Keratinocyte (primary cell): ENCODE data around the gene OR7C1. TPM values are rescaled to one million over a fixed set of nuclear protein-coding genes. Genes with fewer than 3 reads are reported as not detected.

ENCODE experiments used
- DNase-seq: peaks from one replicate; pipeline ENCODE4 v3.0.0-alpha.2; 2011; ENCODE audit warnings: low read depth, missing footprints, low spot score
- FAIRE-seq: peaks from 2 replicates; lab custom pipeline; 2011; peaks lifted over from hg19 to GRCh38; lab: Jason Lieb, UNC
- H2AFZ ChIP-seq: 2 replicates; pipeline ENCODE4 v1.6.0; 2012; ENCODE audit warnings: low read length, control low read depth, inconsistent platforms; ENCODE audit not compliant: control insufficient read depth
- H3K27ac ChIP-seq: 2 replicates; pipeline ENCODE4 v1.5.1; 2011; ENCODE audit warnings: low read length; ENCODE audit not compliant: control insufficient read depth, insufficient read depth
- H3K27me3 ChIP-seq: 3 replicates; pipeline ENCODE4 v1.6.0; 2011; ENCODE audit warnings: low read length; ENCODE audit not compliant: control insufficient read depth, insufficient read depth; ENCODE audit errors: extremely low read depth
- H3K36me3 ChIP-seq, 2 experiments: 2 replicates in 1 of 2; 3 replicates in 1 of 2; pipeline ENCODE4 v1.5.1; 2011; ENCODE audit warnings: low read length in 2 of 2, mild to moderate bottlenecking in 1 of 2; ENCODE audit not compliant: control insufficient read depth in 2 of 2, insufficient read depth in 2 of 2; ENCODE audit errors: extremely low read depth in 1 of 2
- H3K4me1 ChIP-seq: 3 replicates; pipeline ENCODE4 v1.5.1; 2011; ENCODE audit warnings: low read length; ENCODE audit not compliant: control insufficient read depth, insufficient read depth; ENCODE audit errors: extremely low read depth
- H3K4me2 ChIP-seq: 3 replicates; pipeline ENCODE4 v1.6.0; 2011; ENCODE audit warnings: low read depth, low read length; ENCODE audit not compliant: control insufficient read depth, insufficient read depth; ENCODE audit errors: extremely low read depth
- H3K4me3 ChIP-seq, 3 experiments: fragments of 200-600 bp in 1 of 3; sonication (generic) in 1 of 3; 2 replicates in 2 of 3; 3 replicates in 1 of 3; pipeline ENCODE4 v1.5.1; 2011 to 2016; ENCODE audit warnings: low read length in 3 of 3, mild to moderate bottlenecking in 3 of 3, control low read depth in 2 of 3, inconsistent platforms in 1 of 3, low read depth in 1 of 3, mixed read lengths in 1 of 3, mixed run types in 1 of 3, moderate library complexity in 1 of 3; ENCODE audit not compliant: control insufficient read depth in 2 of 3, insufficient read depth in 2 of 3; ENCODE audit errors: extremely low read depth in 1 of 3
- H3K79me2 ChIP-seq: 2 replicates; pipeline ENCODE4 v1.6.0; 2012; ENCODE audit warnings: low read length; ENCODE audit not compliant: control insufficient read depth, insufficient read depth
- H3K9ac ChIP-seq: 3 replicates; pipeline ENCODE4 v1.6.0; 2011; ENCODE audit warnings: low read length; ENCODE audit not compliant: control insufficient read depth, insufficient read depth; ENCODE audit errors: extremely low read depth
- H3K9me1 ChIP-seq: 3 replicates; pipeline ENCODE4 v1.6.0; 2011; ENCODE audit warnings: low read length; ENCODE audit not compliant: control insufficient read depth, insufficient read depth; ENCODE audit errors: extremely low read depth
- H3K9me3 ChIP-seq: 2 replicates; pipeline ENCODE4 v1.5.1; 2012; ENCODE audit warnings: low read depth, low read length; ENCODE audit not compliant: control insufficient read depth
- H4K20me1 ChIP-seq: 3 replicates; pipeline ENCODE4 v1.6.0; 2011; ENCODE audit warnings: low read length; ENCODE audit not compliant: control insufficient read depth, insufficient read depth; ENCODE audit errors: extremely low read depth
- CTCF ChIP-seq, 3 experiments: IDR thresholded peaks in 1 of 3; conservative IDR thresholded peaks in 1 of 3; optimal IDR thresholded peaks in 1 of 3; 2 replicates in 2 of 3; 3 replicates in 1 of 3; pipeline versions ENCODE3 to v1.5.1; 2011; ENCODE audit warnings: low read length in 3 of 3, mild to moderate bottlenecking in 3 of 3, moderate library complexity in 2 of 3, control low read depth in 1 of 3, inconsistent platforms in 1 of 3; ENCODE audit not compliant: insufficient read depth in 2 of 3; ENCODE audit errors: extremely low read depth in 1 of 3
- EZH2 ChIP-seq: IDR thresholded peaks from one replicate; pipeline ENCODE4 v1.6.1; 2012; ENCODE audit warnings: inconsistent platforms, mild to moderate bottlenecking, low read length, moderate library complexity
- dilution Hi-C: fragments of 300-500 bp; cut with MboI; formaldehyde crosslinking; loops from one replicate; pipeline ENCODE4 v1.7.0; 2020; ENCODE audit warnings: low sequenced_read_pairs; ENCODE audit not compliant: extremely low pct_ligation_motif_present
- polyA plus RNA-seq, 5 experiments: library from polyadenylated mRNA; depleted of rRNA in 3 of 5; stranded (reverse) in 3 of 5; stranded (forward) in 1 of 5; unstranded in 1 of 5; fragments of >200 nt; gene quantifications; 1 replicate in 1 of 5; 2 replicates in 3 of 5; 3 replicates in 1 of 5; pipeline versions ENCODE4 v1.2.1 to v1.2.3, GENCODE V29; 2011 to 2012; ENCODE audit warnings: missing spikeins in 2 of 5, low read depth in 1 of 5, low replicate concordance in 1 of 5

The OR7C1 gene
- polyA plus RNA-seq, 1 donor (not counting 4 experiments of a cell fraction or from before 2014, with no cell fraction given) = 0.09 TPM

- H3K4me1 ChIP-seq = no peaks in the 10 kb centered on the region
- no peak overlapping the region for H3K27ac ChIP-seq
- no peak overlapping the region for H3K4me3 ChIP-seq
- H3K79me2 ChIP-seq = no peaks in the 10 kb centered on the region
- H3K9ac ChIP-seq = no peak overlapping the region
- DNase-seq = no peak
- H2AFZ ChIP-seq = no peak overlapping the region
- no peaks in the 10 kb centered on the region for H3K27me3 ChIP-seq
- H4K20me1 ChIP-seq = no peaks in the 10 kb centered on the region
- no peaks in the 10 kb centered on the region for H3K36me3 ChIP-seq
- no peak for TF ChIP-seq CTCF (optimal IDR thresholded peaks at IDR 0.05 in 1 of 3, IDR thresholded peaks at IDR 0.05 in 1 of 3, conservative IDR thresholded peaks at IDR 0.05 in 1 of 3; ENCODE audit: extremely low read depth in 1 of 3, insufficient read depth in 2 of 3, low read length in 3 of 3)
- no peak for TF ChIP-seq EZH2
- H3K9me1 ChIP-seq = no peaks in the 10 kb centered on the region
- no peak for FAIRE-seq
- H3K4me2 ChIP-seq = no peak overlapping the region
- H3K9me3 ChIP-seq = no peaks in the 10 kb centered on the region
- dilution Hi-C loops = no loop called here
Observed at GRCh38 chr19:14843578-14843977, 8.6 kb upstream of the OR7C1 start.

- Histone ChIP-seq H3K9me3 (no peaks in the 10 kb centered on the region), H3K9me1 (no peaks in the 10 kb centered on the region), H3K4me1 (no peaks in the 10 kb centered on the region), H3K9ac (no peak overlapping the region), H3K79me2 (no peaks in the 10 kb centered on the region), H2AFZ (no peak overlapping the region), H3K27me3 (no peaks in the 10 kb centered on the region), H3K4me3 (no peak overlapping the region), H4K20me1 (no peaks in the 10 kb centered on the region), H3K27ac (no peak overlapping the region), H3K4me2 (no peak overlapping the region), H3K36me3 (no peaks in the 10 kb centered on the region)
- no peak for TF ChIP-seq EZH2
- TF ChIP-seq CTCF (optimal IDR thresholded peaks at IDR 0.05 in 1 of 3, IDR thresholded peaks at IDR 0.05 in 1 of 3, conservative IDR thresholded peaks at IDR 0.05 in 1 of 3; ENCODE audit: extremely low read depth in 1 of 3, insufficient read depth in 2 of 3, low read length in 3 of 3) = no peak
- FAIRE-seq = no peak
- dilution Hi-C loops = no loop called here
- DNase-seq = no peak
Observed at GRCh38 chr19:14843169-14843568, 8.2 kb upstream of the OR7C1 start.
